Mucosa of gallbladder (tissue), 1 donor: ENCODE data around the gene EID3. TPM values are rescaled to one million over a fixed set of nuclear protein-coding genes. Genes with fewer than 3 reads are reported as not detected.

Experiments used
- DNase-seq: peaks from one replicate; pipeline ENCODE4 v3.0.0-alpha.2; 2020; ENCODE audit warnings: low spot score
- total RNA-seq: library from RNA; stranded (reverse); gene quantifications from one replicate; pipeline ENCODE4 v1.2.1, GENCODE V29; 2021
- donor health status: DM: no; HTN: no; CAD: no.

Gene EID3
- total RNA-seq, 1 donor from 2014 or later, result 3.9 TPM

GRCh38 chr12:104290320-104290719 is 13.2 kb upstream of the EID3 start:
- DNase-seq, result no peak

GRCh38 chr12:104290855-104291254 is 12.7 kb upstream of the EID3 start:
- no peak for DNase-seq

- DNase-seq, result no peak
These were observed 11.5 kb upstream of the EID3 start for GRCh38 chr12:104291867-104292524.

GRCh38 chr12:104292872-104293794 is 10.4 kb upstream of the EID3 start:
- DNase-seq, result no peak

GRCh38 chr12:104294158-104294859 is 9.2 kb upstream of the EID3 start:
- peak; percentile 34 for DNase-seq

GRCh38 chr12:104294927-104295668 is 8.4 kb upstream of the EID3 start:
- DNase-seq, result no peak

- no peak for DNase-seq
These were observed 7.6 kb upstream of the EID3 start for GRCh38 chr12:104295954-104296353.

- no peak for DNase-seq
These were observed 6.8 kb upstream of the EID3 start for GRCh38 chr12:104296718-104297117.

GRCh38 chr12:104297477-104298113 is 5.9 kb upstream of the EID3 start:
- no peak for DNase-seq

GRCh38 chr12:104299842-104300481 is 3.6 kb upstream of the EID3 start:
- DNase-seq, result no peak

GRCh38 chr12:104304261-104305009 is 896 bp downstream of the EID3 start:
- no peak for DNase-seq

- DNase-seq, result no peak
These were observed 1.8 kb downstream of the EID3 start for GRCh38 chr12:104305349-104305748.

- DNase-seq, result no peak
These were observed 2.8 kb downstream of the EID3 start for GRCh38 chr12:104306376-104306775.

- DNase-seq, result no peak
These were observed 3.6 kb downstream of the EID3 start for GRCh38 chr12:104306943-104307654.

GRCh38 chr12:104307655-104308000 is 4.1 kb downstream of the EID3 start:
- DNase-seq, result no peak

GRCh38 chr12:104309446-104309993 is 6.0 kb downstream of the EID3 start:
- no peak for DNase-seq

- no peak for DNase-seq
These were observed 7.5 kb downstream of the EID3 start for GRCh38 chr12:104310751-104311633.

GRCh38 chr12:104312202-104312601 is 8.7 kb downstream of the EID3 start:
- no peak for DNase-seq
